A673 (cell line): ENCODE measurements around the gene LURAP1L.

Source experiments
- EZH2 ChIP-seq: fragments of 200-600 bp; sonication (generic); IDR thresholded peaks from 2 replicates; pipeline ENCODE4 v1.6.1; 2017; ENCODE audit warnings: borderline replicate concordance, low read depth, mild to moderate bottlenecking, mixed read lengths, antibody characterized with exemption, low read length; ENCODE audit not compliant: poor library complexity, severe bottlenecking
- TF ChIP-seq, protein P1 (sequence below): fragments of 300-800, 200-600 bp; sonication (generic); conservative IDR thresholded peaks from 2 replicates; pipeline ENCODE4 v1.5.1; 2017; ENCODE audit warnings: low read depth, mild to moderate bottlenecking, antibody characterized with exemption, low read length, moderate library complexity, mixed read lengths

DNA sequence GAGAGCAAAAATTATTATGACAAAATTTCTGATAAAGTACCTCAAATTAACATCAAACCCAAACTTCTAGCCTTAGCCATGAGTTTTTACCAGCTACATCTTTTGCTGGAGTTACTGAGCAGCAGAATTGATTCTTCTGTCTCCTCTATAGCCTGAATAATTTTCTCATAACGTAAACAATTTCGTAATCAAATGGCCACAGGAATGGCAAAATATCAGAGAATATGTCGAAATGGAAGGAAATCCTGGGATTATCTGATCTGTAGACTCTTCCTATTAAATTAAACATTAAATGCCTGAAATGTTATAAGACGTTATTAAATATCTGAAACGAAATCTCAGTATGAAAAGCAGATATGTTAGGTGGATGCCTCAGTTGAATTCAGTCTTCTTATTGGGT lies 41.1 kb downstream of the LURAP1L start:
- TF ChIP-seq, protein P1, sequence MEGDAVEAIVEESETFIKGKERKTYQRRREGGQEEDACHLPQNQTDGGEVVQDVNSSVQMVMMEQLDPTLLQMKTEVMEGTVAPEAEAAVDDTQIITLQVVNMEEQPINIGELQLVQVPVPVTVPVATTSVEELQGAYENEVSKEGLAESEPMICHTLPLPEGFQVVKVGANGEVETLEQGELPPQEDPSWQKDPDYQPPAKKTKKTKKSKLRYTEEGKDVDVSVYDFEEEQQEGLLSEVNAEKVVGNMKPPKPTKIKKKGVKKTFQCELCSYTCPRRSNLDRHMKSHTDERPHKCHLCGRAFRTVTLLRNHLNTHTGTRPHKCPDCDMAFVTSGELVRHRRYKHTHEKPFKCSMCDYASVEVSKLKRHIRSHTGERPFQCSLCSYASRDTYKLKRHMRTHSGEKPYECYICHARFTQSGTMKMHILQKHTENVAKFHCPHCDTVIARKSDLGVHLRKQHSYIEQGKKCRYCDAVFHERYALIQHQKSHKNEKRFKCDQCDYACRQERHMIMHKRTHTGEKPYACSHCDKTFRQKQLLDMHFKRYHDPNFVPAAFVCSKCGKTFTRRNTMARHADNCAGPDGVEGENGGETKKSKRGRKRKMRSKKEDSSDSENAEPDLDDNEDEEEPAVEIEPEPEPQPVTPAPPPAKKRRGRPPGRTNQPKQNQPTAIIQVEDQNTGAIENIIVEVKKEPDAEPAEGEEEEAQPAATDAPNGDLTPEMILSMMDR, result no peak
- TF ChIP-seq EZH2, result no peak
